GM19023 (cell line): ENCODE measurements around the gene POGK.
A peak's percentile ranks its signal among the peaks of the same experiment; 100 is the strongest.
"Not testable (repeated sequence)": the region's sequence is repeated elsewhere in the genome, so short reads cannot be mapped to it uniquely, and the experiment has no call there.

Experiments
- ATAC-seq: cut with Tn5 transposase; IDR thresholded peaks from one replicate; pipeline ENCODE4 v1.9.1; 2021; ENCODE audit warnings: mild to moderate bottlenecking, moderate library complexity; ENCODE audit not compliant: unreplicated experiment

The POGK gene

DNA sequence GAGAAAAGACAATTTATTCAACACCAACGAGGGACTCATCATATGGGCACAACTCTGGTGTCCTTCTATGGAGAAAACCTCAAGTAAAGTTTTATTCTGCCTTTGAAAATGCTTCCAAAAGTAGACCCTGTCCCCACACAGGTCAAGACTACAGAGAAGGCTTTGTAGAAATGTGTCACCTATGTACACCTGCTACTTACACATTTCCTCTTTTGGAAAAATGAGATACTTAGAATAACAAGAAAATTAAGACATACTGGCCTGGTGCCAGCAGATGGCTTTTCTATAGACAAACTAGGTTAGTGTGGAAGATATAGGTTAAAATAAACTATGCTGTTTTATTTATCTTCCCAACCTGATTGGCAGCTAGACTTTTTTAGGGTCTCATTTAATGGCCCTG, 13.6 kb downstream of the POGK start:
- no peak for ATAC-seq

DNA sequence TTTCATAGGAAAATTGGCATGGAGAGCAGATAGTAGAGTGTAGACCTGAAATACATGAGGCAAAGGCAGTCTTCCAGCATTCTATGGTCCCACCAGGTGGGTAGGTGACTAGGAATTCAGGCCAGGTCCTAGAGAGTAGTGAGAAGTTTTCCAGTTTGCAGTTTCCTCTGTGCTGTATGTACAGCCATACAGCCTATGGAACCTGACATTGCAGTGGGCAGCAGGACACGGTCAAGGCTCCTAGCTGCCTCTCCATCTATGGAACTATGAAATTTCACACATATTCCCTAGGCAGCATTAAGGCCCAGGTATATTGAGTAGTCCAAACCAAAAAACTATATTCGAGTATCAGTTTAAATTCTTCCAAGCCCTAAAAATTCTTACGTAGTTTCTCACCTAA, 16.3 kb downstream of the POGK start:
- no peak for ATAC-seq

DNA sequence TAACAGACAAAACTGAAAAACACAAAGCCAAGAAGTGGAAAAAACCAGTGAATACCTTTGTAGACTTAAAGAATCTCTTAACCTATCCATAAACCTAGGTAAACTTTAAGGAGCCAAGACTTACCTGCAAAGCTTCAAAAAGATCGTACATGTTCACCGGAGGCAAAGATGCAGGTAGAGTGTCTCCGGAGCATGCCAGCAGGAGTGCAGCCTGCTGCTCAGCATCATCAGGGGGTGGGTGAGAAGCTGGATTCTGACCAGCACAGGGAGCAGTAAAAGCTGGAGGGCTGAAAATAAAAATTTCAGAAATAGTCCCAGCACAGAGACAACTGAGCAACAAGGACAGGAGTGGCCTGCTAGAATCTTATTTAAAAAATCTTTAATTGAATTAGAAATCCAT, 18.7 kb downstream of the POGK start:
- ATAC-seq = no peak

DNA sequence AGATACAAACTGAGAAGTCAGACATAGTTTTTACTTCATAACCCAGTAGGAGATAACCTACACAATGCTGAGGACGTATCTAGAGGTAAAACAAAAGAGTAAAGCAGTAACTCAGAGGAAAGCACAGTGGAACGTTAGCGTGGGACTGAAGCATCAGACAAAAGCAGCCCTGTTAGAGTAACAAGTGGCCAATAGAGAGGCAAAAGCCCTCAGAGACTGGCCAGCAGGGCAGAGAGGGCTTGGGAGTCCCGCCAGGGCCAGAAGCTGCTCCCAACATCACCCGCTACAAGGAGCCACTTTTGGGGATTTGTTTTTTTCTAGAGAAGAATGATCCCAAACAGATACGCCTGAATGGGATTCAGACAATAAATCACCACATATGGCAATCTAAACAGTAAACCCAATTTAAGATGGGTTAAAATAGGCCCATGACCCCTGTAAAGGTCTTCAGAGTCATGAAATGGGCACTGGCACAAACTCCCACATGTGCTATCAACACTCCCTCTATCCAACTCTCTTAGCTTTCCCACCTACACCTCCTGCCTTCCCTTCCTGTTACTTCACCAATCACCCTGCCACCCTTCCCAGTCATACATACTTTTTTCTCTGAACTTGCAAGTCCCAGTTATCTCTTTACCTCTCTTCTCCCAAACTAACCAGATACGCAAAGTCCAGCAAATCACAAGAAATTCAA, 19.6 kb downstream of the POGK start:
- ATAC-seq = no peak

DNA sequence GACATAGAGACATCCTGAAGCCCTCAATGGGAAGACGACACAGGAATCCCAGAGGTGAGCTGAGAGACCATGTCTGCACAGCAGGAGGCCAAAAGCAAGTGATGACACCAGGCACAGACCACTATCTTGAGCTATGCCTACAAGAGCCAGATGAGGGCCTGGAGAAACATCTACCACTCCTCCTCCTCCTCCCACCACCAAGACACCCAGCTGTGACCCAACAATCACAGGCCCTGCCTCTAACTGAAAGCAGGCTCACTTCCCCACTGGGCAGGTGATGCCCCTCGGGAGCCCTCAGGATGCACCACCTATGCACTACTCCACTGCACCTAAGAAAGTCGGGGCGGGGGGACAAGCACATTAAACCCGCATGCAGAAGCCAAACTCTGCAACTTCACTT, 20.3 kb downstream of the POGK start:
- no peak for ATAC-seq

DNA sequence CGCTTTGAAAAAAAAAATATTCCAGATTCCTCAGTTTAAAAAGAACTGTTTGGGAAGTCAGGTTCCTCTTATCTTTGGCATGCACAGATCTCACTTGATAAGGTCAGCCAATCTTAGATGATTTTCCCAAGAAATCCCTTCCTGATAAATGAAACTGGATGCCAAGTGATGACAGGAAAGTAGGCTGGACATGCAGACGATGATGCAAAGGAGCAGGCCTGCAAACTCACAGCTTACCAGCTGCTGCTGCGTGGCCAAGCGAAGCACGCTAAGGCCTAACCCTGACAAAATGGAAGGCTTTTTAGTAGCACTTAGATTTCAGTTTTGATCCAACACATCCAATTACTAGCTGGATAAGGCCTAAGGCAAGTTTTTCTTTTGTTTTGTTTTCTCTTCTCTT, 26.7 kb downstream of the POGK start:
- no peak for ATAC-seq

DNA sequence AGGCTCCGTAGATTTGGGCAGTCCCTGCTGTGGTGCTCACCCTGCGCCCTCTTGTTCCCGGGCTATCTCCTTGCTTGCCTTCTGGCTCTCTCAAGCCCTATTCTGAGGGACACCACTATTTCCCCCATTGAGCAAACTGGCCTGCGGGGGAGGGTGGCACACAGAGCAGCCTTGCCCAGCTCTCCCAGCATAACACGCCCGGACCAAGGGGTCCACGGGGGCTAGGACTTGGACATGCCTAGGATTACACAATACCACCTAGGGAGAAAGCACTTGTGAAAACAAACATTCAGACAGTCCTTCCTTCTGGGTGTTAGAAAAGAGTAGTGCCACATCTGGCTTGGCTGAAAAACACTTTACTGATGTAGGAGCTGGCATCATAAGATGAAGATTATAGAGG, 29.4 kb downstream of the POGK start:
- no peak for ATAC-seq

DNA sequence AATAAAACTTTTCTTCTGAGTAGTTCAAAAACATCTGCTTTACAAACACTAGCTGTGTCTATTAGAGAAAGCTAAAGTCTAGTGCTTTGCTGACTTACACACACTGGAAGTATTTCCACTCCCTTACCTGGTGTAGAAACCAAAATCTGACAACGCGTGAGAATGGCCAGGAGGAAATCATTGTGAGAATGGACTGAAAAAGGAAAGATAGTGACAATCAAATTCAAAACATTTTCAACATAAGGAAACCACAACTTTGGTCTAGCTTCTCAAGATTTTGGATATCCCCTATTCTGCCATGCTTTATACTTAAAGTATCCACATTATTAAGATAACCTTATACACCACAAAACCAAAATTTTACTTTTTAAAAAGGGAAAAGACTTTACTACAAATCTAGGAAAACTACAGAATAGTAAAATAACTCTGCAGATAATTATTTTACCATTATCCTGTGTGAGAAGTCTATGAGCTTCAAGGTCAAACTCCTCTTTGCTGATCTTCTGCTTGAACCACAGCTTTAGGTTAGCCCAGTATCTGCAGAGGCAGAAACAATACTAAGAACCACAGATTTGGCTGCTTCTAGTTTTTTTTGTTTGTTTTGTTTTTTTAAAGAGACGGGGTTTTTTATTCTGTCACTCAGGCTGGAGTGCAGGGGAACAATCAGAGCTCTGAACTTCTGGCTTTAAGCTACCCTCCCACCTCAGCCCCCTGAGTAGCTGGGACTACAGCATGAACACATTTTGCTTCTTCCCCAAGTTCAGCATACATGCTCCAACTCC, 30.2 kb downstream of the POGK start:
- no peak for ATAC-seq

DNA sequence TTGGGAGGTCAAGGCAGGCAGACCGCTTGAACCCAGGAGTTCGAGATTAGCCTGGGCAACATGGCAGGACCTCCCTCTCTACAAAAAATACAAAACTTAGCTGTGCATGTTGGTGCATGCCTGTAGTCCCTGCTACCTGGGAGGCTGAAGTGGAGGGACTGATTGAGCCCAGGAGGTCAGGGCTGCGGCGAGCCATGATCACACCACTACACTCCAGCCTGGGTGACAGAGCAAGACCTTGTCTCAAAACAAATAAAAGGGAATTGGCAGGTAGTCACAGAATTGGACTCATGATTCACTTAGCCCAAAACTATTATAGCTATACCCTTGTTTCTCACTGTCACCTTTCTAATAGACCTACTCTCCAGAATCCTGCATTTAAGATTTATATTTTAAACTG, 31.3 kb downstream of the POGK start:
- ATAC-seq = no peak

DNA sequence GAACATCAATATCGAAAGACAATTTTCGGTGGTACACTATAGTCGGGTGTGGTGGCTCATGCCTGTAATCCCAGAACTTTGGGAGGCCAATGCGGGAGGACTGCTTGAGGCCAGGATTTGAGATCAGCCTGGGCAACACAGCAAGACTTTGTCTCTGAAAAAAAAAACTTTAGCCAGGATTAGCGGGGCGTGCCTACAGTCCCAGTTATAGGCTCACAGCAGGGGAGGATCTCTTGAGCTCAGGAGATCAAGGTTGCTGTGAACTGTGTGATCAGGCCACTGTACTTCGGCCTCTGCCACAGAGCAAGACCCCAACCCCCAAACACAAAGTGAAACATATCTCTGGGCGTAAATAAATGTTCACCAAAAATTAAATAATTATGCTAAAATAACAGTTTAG, 35.2 kb downstream of the POGK start:
- ATAC-seq = no peak

DNA sequence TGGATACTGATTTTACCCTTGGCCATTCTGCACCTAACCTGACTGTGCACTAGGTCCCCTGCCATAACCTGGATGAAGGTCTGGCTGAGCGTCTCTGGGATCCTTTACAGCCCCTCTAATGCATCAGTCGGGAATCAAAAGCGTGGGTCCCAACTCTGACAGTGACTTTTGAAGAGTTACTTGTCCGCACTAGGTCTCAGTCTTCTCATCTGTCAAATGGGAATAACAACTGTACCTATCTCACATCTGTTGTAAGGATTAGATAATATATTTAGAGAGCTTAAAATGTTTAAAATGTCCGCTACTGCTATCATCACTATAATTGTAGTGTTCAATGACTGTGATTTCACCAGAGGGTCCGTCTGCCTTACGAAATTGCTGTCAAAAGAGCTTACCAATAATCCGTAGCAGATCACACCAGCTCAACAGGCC, 36.0 kb downstream of the POGK start:
- no peak for ATAC-seq

DNA sequence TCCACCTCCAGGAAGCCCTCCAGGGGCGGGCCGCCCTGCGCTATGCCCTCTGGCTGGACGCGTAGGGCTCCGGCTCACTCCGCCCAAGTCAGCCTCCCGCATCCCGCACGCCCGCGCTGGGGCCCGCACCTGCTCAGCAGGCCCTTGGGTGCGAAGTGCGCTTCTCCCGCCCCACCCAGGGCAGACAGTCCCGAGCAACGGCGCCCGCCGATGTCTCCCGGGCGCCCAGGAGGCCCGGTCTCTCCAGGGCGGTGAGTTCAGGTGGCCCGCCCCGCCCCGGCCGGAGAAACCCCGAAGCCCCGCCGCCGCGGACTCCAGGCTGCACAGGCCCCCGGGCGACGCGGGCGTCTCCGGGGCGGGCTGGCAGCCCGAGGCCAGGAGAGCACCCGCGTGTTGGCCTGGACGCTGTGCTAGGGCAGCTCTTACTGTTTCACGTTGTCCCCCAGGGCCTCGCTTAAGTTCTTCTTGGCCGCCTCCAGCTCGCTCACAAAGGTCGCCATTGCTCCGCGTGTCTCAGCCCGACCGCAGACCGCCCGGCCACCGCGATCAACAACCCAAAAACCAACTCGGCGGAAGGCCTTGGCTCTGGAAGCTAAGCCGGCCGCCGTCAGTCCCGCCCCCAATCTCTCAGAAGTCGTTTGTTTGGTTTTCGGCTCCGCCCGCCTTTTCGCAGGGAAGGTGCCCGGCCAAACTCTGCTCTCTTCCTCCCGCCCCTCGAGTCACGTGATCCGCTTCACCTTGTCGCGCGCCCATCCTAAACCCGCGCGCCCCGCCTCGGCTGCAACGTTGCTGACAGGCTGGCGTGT, 36.7 kb downstream of the POGK start, which contains the start of gene TADA1:
TSS of gene TADA1 (minus strand) at position 531 of the 806 bp plus-strand sequence. CDS start at position 500, 31 bp downstream.
- ATAC-seq = peak; percentile 86

DNA sequence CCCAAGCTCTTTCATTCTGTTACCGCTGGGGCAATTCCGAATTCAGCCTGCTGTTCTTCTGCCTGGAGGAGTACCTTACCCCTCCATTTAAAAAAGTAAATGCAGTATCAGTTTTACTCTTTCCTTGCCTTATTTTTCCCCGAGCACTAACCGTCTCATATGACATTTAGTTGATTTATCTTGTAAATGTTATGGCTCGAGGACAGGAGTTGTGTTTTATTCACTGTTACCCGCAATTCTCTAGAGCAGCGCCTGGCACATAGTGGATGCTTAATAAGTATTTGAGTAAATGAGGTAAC, 37.2 kb downstream of the POGK start:
- ATAC-seq = peak; percentile 3

DNA sequence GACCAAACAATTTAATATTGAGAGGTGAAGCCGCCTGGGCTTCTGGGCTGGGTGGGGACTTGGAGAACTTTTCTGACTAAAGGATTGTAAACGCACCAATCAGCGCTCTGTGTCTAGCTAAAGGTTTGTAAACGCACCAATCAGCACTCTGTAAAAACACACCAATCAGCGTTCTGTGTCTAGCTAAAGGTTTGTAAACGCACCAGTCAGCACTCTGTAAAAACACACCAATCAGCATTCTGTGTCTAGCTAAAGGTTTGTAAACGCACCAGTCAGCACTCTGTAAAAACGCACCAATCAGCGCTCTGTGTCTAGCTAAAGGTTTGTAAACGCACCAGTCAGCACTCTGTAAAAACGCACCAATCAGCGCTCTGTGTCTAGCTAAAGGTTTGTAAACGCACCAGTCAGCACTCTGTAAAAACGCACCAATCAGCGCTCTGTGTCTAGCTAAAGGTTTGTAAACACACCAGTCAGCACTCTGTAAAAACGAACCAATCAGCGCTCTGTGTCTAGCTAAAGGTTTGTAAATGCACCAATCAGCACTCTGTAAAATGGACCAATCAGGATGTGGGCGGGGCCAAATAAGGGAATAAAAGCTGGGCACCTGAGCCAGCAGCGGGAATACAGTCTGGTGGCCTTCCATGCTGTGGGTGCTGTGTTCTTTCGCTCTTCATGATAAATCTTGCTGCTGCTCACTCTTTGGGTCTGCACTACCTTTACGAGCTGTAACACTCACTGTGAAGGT, 39.1 kb downstream of the POGK start:
- not testable (repeated sequence) for ATAC-seq

DNA sequence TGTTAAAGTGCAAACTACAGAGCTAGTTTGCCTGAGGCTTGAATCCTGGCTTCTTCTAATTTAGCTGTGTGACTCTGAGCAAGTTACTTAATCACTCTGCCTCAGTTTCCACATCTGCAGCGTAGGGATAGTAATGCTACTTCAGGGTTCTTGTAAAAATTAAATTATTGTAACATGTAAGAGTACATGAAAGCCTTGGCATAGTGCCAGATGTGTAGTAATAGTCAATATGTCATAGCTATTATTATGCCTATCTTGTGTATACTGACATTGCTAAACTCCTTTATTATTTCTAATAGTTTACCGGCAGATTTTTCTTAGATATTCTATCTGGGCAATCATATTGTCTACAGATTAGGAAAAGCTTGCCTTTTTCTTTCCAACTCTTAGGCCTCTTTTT, 43.6 kb downstream of the POGK start:
- ATAC-seq = no peak

DNA sequence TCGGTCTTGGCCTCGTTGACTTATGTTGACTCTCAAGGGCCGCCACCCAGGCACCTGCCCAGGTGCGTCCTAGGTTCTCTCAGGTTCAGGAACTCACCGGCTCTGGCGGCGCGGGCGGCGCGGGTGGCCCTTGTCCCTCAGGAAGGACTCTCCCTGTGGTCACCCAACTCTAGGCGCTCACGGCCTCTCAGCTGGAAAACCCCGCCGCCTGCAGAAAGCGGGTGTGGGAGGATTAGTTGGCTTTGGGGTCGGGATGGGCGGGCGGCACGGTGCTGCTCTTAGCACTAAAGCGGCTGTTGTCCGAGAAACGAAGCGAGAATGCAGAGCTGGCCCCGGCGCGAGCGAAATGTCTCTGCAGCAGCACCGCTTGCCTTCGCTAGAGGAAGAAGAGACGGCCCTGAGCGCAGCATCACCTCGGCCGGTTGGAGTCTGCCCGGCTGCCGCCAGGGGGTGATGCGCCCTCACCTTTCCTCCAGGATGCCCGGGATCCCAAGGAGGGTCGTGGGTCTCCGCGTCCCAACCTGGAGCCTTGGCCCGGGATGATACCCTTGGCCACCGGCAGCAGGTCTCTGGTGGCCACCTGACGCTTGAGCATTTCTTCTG, 44.9 kb downstream of the POGK start:
- no peak for ATAC-seq

DNA sequence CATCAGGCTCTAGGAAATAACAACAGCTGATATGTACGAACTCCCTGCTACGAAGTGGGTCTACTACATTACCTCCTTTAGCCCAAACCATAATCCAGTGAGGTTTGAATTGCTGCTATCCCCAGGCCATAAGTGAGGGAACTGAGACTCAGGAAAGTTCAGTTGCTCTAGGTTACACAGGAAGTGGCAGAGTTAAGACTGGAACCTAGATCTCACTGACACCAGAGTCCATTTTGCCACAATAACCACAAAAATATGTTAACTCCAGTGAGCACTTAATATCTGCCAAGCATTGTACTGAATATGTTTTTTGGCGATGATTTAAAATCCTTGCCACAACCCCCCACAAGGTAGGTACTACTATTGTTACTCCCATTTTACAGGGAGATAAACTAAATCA, 45.7 kb downstream of the POGK start:
- no peak for ATAC-seq

DNA sequence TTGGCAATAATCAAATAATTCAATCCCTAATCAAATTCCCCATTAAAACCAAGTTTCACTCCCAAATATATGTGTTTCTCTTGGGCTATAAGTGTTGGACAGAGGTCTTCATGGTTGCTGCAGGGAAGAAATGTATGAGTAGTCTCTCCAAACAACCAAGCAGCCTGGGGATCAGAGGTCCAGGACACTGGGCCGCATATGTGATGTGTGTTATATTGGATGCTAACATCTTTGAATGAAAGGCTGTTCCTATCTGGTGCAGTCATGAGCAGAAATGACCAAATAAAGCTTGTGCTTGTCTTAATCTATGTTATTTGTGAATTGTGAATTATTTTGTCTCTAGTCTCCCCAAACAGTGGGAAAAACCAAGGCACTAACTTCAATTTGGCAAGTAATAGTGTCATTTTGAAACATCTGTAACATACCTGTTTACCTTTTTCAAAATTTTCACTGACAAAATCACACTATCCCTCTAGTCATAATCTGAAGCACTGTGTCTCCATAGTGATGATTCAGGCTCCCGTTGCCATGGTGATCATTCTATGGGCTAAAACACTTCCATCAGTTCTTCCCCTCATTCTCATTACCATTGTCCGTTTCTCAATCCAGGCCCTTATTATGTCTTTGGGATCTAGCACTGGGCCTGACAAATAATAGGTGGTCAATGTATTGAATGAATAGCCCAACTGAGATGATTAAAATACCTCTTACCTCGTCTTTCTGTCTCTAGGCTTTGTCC, 49.3 kb downstream of the POGK start:
- ATAC-seq = no peak

DNA sequence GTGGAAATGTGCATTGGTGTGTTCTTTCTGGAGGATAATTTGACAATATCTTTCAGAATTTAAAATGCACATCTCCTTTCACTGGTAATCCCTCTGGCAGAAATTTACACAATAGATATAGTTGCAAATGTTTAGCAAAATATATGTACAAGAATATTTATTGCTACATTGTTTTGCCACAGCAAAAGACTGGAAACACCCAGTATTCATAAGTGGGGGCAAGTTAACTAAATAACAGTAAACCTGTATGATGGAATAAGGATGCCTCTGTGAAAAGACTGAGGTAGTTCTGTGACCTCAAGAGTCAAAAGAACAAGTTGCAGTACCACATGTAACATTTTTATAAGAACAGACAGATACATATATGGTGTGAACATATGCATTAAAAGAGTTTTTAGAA, 50.5 kb downstream of the POGK start:
- no peak for ATAC-seq

DNA sequence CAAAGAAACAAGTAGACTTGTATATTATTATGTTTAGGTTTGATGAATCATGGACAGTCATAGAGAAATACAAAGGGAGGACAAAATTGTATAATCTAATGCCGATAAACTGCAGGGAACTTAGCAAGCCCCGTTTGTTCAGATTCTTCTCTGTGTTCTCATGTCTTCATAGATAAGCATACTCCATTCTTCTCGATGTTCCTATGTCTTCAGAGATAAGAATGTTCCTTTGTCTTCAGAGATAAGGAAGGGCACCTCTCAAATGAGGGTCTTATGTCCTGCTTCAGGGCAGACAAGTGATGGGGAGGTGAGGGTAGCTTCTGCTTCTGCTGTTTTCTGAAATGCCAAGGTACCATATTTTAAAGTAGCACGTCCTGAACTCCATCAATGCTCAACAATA, 56.5 kb downstream of the POGK start:
- ATAC-seq = no peak
